H54 (cell line): Measurements from ENCODE around the gene MCCC2.
"Not testable (repeated sequence)": the region's sequence is repeated elsewhere in the genome, so short reads cannot be mapped to it uniquely, and the experiment has no call there.

Experiments
- DNase-seq: peaks from one replicate; pipeline ENCODE4 v3.0.0; 2011; ENCODE audit warnings: low spot score, mixed read lengths; ENCODE audit not compliant: insufficient read length
- FAIRE-seq: peaks from 3 replicates; lab custom pipeline; 2011; peaks lifted over from hg19 to GRCh38; lab: Jason Lieb, UNC
- POLR2A ChIP-seq: IDR thresholded peaks from 2 replicates; pipeline ENCODE4 v1.6.1; 2011; ENCODE audit warnings: low read depth, mild to moderate bottlenecking, low read length

Gene MCCC2

GRCh38 chr5:71586052-71586940 lies 844 bp upstream of the MCCC2 start:
- no peak for TF ChIP-seq POLR2A
- DNase-seq: peak; percentile 16
- FAIRE-seq: no peak

DNA sequence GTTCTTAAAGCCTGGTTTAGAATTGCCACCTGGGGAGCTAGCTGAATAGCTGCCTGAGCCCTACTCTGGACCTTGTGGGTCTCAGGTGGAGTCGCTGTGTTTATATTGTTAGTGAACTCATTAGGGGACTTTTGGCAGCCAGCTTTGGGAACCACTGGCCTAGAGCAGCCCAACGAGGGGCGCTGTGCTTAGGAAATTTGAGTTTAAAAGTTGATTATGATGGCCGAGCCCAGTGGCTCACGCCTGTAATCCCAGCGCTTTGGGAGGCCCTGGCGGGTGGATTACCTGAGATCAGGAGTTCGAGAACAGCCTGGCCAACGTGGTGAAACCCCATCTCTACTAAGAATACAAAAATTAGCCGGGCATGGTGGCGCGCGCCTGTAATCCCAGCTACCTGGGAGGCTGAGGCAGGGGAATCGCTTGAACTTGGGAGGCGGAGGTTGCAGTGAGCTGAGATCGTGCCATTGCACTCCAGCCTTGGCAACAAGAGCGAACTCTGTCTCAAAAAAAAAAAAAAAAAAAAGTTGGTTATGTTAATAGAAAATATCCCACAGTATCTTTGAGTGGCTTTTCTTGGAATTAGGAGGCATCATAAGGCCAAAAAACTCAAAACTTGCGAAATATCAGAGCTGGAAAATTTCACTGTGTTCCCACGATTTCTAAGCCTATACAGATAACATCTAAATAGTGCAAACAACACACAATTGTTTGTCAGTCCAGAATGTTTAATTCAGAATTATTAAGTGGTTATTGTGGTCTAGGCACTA lies 809 bp downstream of the MCCC2 start:
- TF ChIP-seq POLR2A: no peak
- no peak for FAIRE-seq
- DNase-seq: peak; percentile 5

- FAIRE-seq (no peak), DNase-seq (no peak)
- TF ChIP-seq POLR2A: no peak
Observed at GRCh38 chr5:71588533-71588885, 1.4 kb downstream of the MCCC2 start.

DNA sequence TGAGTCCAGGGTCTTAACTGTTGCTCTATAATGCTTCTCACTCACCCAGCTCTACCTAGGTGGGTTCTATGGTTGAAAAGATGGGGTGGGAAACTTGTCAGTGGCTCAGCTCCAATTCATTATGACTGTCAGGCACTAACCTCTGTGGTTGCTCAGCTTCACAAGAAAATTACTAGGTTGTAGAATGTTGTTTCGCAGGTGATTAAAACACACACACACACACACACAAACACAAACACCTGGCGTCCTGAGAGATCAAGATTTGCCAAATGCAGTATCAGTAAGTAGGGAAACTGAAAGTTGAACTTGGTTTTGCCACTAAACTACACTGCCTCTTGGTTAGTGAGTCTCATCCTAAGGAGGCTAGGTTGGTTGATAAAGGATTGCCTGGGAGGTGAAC lies 2.8 kb downstream of the MCCC2 start:
- no peak for TF ChIP-seq POLR2A
- DNase-seq (no peak), FAIRE-seq (no peak)

DNA sequence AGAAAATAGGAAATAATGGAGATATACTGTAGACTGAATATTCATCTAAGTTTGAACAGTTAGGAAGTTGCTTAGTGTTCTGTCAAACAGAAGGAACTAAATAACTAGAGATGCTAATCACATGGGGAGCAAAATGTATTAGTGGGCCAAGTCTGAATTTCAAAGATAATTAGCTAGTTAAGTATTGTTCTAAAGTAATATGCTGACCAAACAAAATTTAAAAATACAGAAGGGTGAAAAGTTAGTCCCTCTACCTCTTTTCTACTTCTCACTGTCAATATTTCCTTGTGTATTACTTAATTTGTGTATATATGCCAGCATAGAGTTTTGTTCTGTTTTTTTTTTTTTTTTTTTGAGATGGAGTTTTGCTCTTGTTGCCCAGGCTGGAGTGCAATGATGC lies 4.0 kb downstream of the MCCC2 start:
- no peak for FAIRE-seq
- DNase-seq: no peak
- TF ChIP-seq POLR2A: no peak

GRCh38 chr5:71596169-71596568 lies 9.0 kb downstream of the MCCC2 start:
- no peak for TF ChIP-seq POLR2A
- no peak for FAIRE-seq

DNA sequence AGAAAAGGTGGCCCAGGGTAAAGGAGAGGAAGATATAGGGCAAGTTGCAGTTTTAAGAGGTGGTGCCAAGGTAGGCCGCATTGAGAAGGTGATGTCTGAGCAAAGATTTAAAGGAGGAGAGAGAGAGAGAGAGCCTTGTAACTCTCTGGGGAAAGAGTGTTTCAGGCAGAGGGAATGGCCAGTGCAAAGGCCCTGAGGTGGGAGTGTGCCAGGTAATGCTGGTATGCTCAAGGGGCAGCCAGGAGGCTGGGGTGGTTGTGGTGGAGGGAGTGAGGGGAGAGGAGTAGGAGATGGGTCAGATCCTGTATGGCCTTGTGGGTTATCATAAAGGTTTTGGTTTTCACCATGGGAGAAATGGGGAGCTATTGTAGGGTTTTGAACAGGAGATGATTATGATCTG lies 9.9 kb downstream of the MCCC2 start:
- DNase-seq: no peak
- FAIRE-seq: no peak
- TF ChIP-seq POLR2A: no peak

More at GRCh38 chr5:71596169-71596568, 9.0 kb downstream of the MCCC2 start:
- no peak for DNase-seq

DNA sequence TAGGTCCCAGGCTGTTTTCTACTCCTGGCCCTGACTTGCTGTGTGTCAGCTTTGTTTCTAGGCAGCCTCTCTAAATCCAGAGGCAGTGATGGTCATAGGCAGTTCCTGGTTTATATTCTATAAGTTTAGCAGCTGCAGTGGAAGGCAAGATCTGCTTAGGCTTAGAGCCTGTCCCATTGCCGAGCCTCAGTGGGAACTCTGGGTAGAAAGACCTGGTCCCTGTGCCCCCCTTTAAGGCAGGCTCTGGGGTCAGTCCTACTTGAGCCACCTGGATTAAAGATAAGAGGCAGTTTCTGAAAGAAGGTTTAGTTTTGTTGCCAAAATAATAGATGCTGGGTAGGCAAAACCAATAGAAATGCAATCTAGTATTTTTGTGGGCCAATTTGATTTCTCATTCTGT lies 13.6 kb downstream of the MCCC2 start:
- DNase-seq (no peak), FAIRE-seq (no peak)
- no peak for TF ChIP-seq POLR2A

DNA sequence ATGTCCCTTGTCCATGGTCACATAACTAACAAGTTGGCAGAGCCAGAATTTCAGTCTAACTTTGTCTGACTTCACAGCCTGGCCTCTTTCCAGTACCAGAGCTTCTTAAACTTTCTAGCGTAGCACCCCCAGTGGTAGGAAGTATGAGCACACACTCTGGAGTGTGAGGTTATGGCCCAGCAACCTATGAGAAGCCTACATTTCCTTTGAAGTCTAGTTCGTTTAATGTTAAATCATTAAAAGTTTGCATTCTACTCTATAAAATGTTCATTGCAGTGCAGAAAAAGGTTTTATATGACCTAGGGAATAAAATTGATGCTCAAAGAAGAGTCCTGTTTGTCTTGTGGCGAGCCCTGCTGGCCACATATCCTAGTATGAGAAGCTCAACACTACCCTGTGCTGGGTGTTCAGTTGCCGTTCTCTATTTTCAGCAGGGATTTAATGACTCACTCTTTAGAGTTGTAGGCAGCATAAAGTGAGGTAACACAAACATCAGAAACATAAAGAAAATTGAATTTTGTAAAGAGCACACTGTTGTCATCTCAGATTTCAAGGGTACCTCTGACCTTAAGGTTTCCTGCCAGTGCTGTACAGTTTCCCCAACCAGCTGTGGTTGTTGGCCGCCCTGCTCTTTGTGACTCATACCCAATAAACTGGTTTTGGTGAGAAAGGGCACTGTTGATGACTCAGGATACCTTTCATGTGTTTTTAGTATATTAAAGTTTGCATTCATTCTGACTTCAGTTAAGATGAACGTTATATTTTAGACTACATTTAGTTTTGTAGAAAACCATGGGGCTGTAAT lies 14.3 kb downstream of the MCCC2 start:
- FAIRE-seq: peak; percentile 94
- DNase-seq: peak; percentile 56
- TF ChIP-seq POLR2A: no peak

- not testable (repeated sequence) for DNase-seq, FAIRE-seq
Observed at GRCh38 chr5:71609916-71610315, 22.8 kb downstream of the MCCC2 start.

GRCh38 chr5:71615809-71616208 lies 28.7 kb downstream of the MCCC2 start:
- no peak for TF ChIP-seq POLR2A
- DNase-seq (no peak), FAIRE-seq (no peak)

DNA sequence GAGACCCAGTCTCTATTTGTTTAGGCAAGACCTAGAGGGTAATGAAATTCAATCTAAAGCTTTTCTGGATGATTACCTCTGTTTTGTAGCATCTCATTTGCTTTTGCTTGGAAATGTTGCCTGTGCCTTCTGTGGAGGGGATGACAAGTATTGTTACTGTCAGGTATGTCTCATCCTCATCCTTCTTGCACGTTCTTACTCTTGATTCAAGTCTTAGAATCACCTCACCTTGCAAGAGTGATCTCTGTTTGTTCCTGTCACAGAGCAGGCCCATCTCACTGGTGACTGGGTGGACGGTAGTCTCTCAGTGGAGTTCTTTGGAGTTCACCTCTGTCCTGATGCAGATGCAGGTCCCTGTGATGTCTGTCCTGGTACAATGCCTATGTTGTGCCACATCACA lies 33.5 kb downstream of the MCCC2 start:
- no peak for DNase-seq
- TF ChIP-seq POLR2A: no peak
- no peak for FAIRE-seq

- no peak for TF ChIP-seq POLR2A
- DNase-seq (no peak), FAIRE-seq (no peak)
Observed at GRCh38 chr5:71621268-71621667, 34.1 kb downstream of the MCCC2 start.

- FAIRE-seq (no peak), DNase-seq (no peak)
- no peak for TF ChIP-seq POLR2A
Observed at GRCh38 chr5:71621741-71622140, 34.6 kb downstream of the MCCC2 start.
